KOPT-K1 (cell line): ENCODE measurements around the gene PRXL2B.

Source experiments
- H3K27ac ChIP-seq: fragments of 200-600 bp; sonication (generic); 2 replicates; pipeline ENCODE4 v1.5.1; 2016; ENCODE audit warnings: antibody characterized with exemption, mild to moderate bottlenecking, low read depth, low read length; ENCODE audit not compliant: poor library complexity, severe bottlenecking
- H3K36me3 ChIP-seq: fragments of 200-600 bp; sonication (generic); 2 replicates; pipeline ENCODE4 v1.5.1; 2017; ENCODE audit warnings: antibody characterized with exemption, mild to moderate bottlenecking, low read length, moderate library complexity; ENCODE audit not compliant: insufficient read depth
- H3K9me3 ChIP-seq: fragments of 200-600 bp; sonication (generic); 2 replicates; pipeline ENCODE4 v1.5.1; 2017; ENCODE audit warnings: antibody characterized with exemption, low read length, mild to moderate bottlenecking; ENCODE audit not compliant: insufficient read depth, poor library complexity, severe bottlenecking

PRXL2B gene

GRCh38 chr1:2586154-2587070 lies at the start of gene PRXL2B:
Gene PRXL2B, plus strand, starts transcription at chr1:2586777. Its CDS starts 109 bp downstream, at chr1:2586886.
- Histone ChIP-seq H3K36me3 (peaks cover 4% of the 10 kb centered on the region; the same call in 1 of the 2 replicates), H3K9me3 (no peaks in the 10 kb centered on the region), H3K27ac (peak within 1 kb of the TSS; percentile 93)

GRCh38 chr1:2537784-2538115 lies 48.8 kb upstream of the PRXL2B start:
- no peaks in the 10 kb centered on the region for H3K36me3 ChIP-seq
- no peak overlapping the region for H3K27ac ChIP-seq
- H3K9me3 ChIP-seq: no peaks in the 10 kb centered on the region

GRCh38 chr1:2538376-2538775 lies 48.2 kb upstream of the PRXL2B start:
- H3K36me3 ChIP-seq: no peaks in the 10 kb centered on the region
- no peaks in the 10 kb centered on the region for H3K9me3 ChIP-seq
- H3K27ac ChIP-seq: no peak overlapping the region

DNA sequence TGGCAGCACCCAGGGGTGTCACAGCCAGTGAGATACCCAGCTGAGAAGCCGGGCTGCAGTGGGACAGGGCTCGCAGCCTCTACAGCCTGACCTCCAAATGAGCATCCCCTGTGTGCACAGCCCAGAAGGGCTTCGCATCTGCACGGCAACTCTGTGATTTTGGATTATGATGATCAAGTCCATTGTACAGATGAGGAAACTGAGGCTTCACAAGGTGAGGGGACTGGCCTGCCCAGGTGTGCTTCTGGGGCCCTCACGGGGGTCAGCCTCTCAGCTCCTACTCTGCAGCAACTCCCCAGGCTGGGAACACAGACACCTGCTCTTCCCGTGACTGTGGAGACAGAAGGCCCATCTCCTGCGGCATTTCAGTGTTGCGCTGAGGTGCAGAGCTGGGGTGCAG lies 47.7 kb upstream of the PRXL2B start:
- Histone ChIP-seq H3K36me3 (no peaks in the 10 kb centered on the region), H3K27ac (no peak overlapping the region), H3K9me3 (no peaks in the 10 kb centered on the region)

GRCh38 chr1:2539312-2539907 lies 47.2 kb upstream of the PRXL2B start:
- Histone ChIP-seq H3K9me3 (no peaks in the 10 kb centered on the region), H3K27ac (peak overlapping the region; percentile 67), H3K36me3 (no peaks in the 10 kb centered on the region)

DNA sequence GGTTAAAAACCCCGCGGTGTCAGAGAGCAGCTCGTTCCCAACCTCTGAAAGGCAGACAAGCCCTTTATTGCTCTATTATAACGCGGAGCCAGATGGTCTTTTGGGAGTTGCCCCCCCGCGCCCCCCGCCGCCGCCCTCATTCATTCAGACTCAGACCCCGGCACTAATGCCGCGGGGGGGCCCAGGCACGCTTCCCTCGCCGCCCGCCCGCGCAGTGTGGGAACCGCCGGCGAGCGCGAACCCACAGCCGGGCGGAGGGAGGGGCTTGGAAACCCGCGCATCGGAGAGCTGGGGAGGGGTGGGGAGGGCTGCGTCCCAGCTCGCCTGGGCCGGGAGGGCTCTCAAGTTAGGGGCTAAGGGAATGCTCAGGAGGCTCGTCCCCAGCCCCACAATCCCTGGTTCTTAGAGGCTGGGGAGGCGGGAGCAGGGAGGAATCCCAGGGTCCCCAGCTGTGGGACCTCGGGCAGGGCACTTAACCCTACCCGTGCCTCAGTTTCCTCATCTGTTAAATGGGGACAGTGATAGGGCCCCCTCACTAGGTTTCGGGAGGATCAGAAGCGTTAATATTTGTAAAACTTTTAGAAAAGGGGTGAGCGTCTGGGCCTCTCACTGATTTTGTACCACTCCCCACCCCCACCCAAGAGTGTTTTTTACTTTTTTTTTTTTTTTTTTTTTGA lies 45.6 kb upstream of the PRXL2B start:
- Histone ChIP-seq H3K27ac (peak overlapping the region; percentile 67), H3K36me3 (no peaks in the 10 kb centered on the region), H3K9me3 (no peaks in the 10 kb centered on the region)

- H3K36me3 ChIP-seq: no peaks in the 10 kb centered on the region
- no peaks in the 10 kb centered on the region for H3K9me3 ChIP-seq
- H3K27ac ChIP-seq: peak overlapping the region; percentile 67
Measured at GRCh38 chr1:2541619-2542245, 44.8 kb upstream of the PRXL2B start.

DNA sequence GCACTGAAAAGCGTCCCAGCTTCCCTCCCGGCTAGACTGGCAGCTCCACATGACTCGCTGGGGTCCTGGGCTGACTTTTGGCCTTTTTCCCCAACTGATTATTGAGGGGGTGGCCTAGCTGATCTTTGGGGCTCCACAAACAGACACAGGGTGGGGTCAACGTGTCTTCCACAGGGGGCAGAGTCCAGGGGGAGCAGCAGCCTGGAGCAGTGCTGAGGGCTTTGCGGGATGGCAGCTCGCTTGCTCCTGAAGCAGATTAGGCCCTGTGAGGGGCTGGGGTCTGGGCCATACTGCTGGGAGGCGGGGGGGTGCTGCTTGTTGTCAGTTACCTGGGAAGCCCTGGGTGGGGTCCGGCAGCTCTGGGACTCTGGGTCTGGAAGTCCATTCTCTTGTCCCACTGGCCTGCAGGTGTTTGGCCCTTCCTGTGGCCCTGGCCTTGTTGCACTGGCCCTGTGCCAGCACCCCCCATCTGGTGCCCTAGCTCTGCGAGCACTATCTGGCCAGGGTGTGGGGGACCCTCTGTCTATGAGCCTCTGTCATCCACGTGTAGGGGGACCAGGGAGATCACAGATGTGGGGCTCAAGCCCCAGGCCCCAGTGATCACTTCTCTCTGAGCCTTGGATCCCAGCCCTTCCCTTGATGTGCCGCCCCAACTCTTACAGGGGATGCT lies 44.2 kb upstream of the PRXL2B start:
- H3K27ac ChIP-seq: peak overlapping the region; percentile 67
- no peaks in the 10 kb centered on the region for H3K9me3 ChIP-seq
- H3K36me3 ChIP-seq: no peaks in the 10 kb centered on the region

GRCh38 chr1:2543543-2544092 lies 43.0 kb upstream of the PRXL2B start:
- H3K9me3 ChIP-seq: no peaks in the 10 kb centered on the region
- no peaks in the 10 kb centered on the region for H3K36me3 ChIP-seq

DNA sequence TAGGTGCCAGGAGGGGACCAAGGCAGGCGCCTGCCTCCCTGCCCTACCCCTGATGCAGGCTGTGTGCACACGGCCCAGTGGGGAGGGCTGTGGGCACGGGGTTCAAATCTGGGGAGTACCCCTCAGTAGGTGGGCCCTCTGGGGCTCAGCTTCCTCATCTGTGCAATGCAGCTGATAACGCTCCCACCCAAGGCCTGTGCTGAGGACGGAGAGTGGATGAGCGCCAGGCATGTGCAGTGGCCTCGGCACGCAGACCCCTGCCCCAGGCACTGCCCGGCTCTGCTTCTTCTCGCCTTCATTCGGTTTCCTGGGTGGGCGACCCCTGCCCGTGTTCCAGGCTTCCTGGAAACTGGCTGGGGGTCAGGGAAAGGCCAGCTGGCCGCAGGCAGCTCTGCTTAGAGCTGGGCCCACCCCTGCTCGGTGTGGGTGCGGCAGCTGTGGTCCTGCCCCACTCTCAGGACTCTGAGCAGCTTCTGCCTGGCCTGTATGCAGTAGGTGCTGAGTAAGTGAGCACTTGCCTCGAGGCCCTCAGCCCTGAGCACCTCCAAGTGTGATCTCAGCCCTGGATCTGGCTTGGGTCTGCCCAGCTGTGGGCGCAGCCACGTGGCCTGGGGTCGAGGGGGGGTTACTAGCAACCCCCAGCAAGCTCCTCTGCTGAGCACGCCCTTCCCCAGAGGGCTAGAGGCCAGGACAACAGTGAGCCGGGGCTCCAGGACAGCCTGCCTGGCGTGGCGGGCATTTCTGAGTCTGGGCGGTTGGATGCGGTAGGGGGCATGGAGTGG lies 42.3 kb upstream of the PRXL2B start:
- Histone ChIP-seq H3K9me3 (no peaks in the 10 kb centered on the region), H3K36me3 (no peaks in the 10 kb centered on the region), H3K27ac (peak overlapping the region; percentile 67)

More at GRCh38 chr1:2543543-2544092, 43.0 kb upstream of the PRXL2B start:
- H3K27ac ChIP-seq: peak overlapping the region; percentile 67

DNA sequence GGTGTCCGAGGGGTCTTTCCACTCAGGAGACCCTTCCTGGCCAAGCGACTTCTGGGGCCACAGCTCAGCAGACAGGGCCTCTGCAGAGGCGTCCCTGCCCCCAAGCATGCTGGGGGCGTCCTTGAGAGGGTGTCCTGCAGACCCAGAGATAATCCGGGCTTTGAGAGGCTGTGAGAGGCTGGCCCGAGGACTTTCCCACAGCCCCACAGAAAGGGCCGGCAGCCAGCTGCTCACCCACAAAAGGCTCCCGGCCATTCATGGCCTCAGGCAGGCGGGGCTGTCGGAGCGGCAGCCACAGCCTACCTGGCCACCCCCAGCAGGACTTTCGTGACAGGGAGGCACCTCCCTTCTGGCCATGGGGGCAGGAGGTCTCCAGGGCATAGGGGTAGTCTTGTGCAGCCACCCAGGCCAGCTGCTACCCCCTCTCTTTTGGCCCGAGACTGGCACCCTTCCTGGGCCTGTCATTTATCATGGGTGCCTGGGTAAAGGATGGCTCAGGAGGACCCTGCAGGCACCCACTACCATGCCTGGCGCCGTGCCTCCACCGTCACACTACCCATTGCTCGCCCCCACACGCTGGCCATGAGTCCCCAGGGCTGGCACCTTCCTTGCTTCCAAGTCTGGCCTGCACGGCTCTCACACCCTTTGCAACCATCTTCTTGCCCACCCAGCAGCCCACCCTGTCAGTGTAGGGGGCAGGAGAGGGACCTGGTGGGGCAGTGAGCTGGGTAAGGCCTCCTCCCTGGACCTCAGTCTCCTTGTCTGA lies 41.5 kb upstream of the PRXL2B start:
- Histone ChIP-seq H3K9me3 (no peaks in the 10 kb centered on the region), H3K36me3 (no peaks in the 10 kb centered on the region), H3K27ac (peak overlapping the region; percentile 67)

DNA sequence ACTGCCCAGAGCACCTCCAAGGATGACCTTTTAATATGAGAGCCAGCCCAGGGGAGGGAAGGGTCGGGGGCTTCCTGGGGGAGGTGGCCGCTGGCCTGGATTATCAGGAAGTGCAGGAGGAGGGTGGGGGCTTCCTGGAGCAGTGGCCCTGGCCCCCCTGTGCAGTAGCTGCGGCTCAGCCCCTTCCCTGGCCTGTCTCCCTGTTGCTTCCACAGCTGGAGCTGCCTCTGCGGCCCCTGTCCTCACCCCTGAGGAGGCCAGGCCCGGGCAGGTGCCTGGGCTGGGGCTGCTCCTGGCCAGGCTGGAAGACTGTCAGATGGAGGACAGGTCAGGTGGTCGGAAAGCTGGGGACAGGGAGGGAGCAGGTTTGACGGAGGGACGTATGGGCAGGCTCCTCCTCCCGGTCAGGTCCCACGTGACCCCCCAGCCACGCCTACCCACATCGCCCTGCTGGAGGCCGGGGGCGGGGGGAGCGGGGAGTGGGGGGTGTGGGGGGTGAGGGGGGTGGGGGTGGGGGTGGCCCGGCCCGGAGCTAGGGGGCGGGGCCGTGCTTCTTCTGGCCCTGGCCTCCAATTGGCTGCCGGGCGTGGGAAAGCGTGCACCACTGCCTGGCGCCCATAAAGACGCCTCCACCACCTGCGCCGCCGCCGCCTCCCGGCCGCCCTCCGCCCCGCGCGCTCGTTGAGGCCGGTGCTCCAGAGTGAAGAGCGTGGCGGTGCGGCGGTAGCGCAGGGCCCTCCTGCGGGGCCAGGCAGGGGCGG lies 40.6 kb upstream of the PRXL2B start:
- Histone ChIP-seq H3K9me3 (no peaks in the 10 kb centered on the region), H3K36me3 (no peaks in the 10 kb centered on the region), H3K27ac (peak overlapping the region; percentile 97)
